Suprapubic skin (tissue), 4 donors: Measurements from ENCODE around the gene FBXL19. TPM values are rescaled to one million over a fixed set of nuclear protein-coding genes. Genes with fewer than 3 reads are reported as not detected.

Experiments
- DNase-seq, 2 donors: peaks; one replicate each; pipeline ENCODE4 v3.0.0-alpha.2; 2019; ENCODE audit warnings: low spot score in 2 of 2
- H3K27ac ChIP-seq: fragments of 200-600 bp; sonication (generic); one replicate; pipeline ENCODE4 v1.5.1; 2019
- H3K27me3 ChIP-seq: fragments of 200-600 bp; sonication (generic); one replicate; pipeline ENCODE4 v1.5.1; 2019
- H3K36me3 ChIP-seq: fragments of 200-600 bp; sonication (generic); one replicate; pipeline ENCODE4 v1.5.1; 2019
- H3K4me1 ChIP-seq: fragments of 200-600 bp; sonication (generic); one replicate; pipeline ENCODE4 v1.5.1; 2019
- H3K4me3 ChIP-seq: fragments of 200-600 bp; sonication (generic); one replicate; pipeline ENCODE4 v1.5.1; 2019; ENCODE audit warnings: mild to moderate bottlenecking
- H3K9me3 ChIP-seq: fragments of 200-600 bp; sonication (generic); one replicate; pipeline ENCODE4 v1.5.1; 2019
- EP300 ChIP-seq: sonication (generic); formaldehyde crosslinking; IDR thresholded peaks from one replicate; pipeline ENCODE4 v1.6.1; 2017; ENCODE audit warnings: antibody characterized with exemption
- POLR2A ChIP-seq, 2 donors: fragments of 450-650 bp; IDR thresholded peaks; one replicate each; pipeline ENCODE4 v1.6.1; 2017; ENCODE audit warnings: antibody characterized with exemption in 2 of 2, mild to moderate bottlenecking in 2 of 2, moderate library complexity in 2 of 2
- POLR2AphosphoS5 ChIP-seq, 3 donors: sonication (generic); formaldehyde crosslinking; IDR thresholded peaks; one replicate each; pipeline ENCODE4 v1.6.1; 2017; ENCODE audit warnings: antibody characterized with exemption in 3 of 3
- WGBS: methylation state at CpG from one replicate; pipeline ENCODE4 v1.1.5; 2018; 5-methylcytosine and 5-hydroxymethylcytosine counted together
- total RNA-seq, 4 donors: library from RNA; depleted of rRNA; stranded (reverse); fragments of >200 nt; gene quantifications; one replicate each; pipeline ENCODE4 v1.1.0, GENCODE V29; 2016
- TF ChIP-seq, protein P1 (sequence below), 2 donors: fragments of 200-600 bp in 1 of 2; fragments of 450-650 bp in 1 of 2; sonication (generic) in 1 of 2; IDR thresholded peaks; one replicate each; pipeline ENCODE4 v1.5.1; 2016 to 2019; ENCODE audit warnings: antibody characterized with exemption in 2 of 2, mild to moderate bottlenecking in 1 of 2, moderate library complexity in 1 of 2

Gene FBXL19
- total RNA-seq, 4 donors from 2014 or later, result 21.7 to 28.7 (median 24.5) TPM

DNA sequence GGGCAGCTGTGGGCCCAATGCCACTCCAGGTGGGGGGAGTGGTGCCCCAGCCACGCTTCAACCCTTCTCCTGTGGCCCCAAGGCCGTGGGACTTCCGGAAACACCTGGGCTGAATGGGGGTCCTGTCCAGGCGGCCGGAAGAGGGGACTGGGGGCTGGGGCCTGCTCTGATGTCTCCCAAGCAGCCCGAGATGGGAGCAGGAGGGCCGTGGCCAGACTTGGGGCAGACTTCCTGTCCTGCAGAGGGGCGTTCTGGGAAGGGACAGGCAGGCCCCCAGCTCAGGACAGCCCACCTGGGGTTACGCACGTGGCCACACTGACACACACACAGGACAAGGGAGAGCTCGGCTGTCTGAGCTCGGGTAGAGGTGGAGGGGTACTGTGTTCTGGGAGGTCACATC is 66.7 kb downstream of the FBXL19 start:
- Histone ChIP-seq H3K27ac (no peak overlapping the region), H3K9me3 (no peaks in the 10 kb centered on the region), H3K4me3 (no peak overlapping the region), H3K4me1 (peaks cover 15% of the 10 kb centered on the region), H3K36me3 (peaks cover 11% of the 10 kb centered on the region), H3K27me3 (no peaks in the 10 kb centered on the region)
- DNase-seq, result peak in 1 of 2 donors; percentile 49
- TF ChIP-seq POLR2AphosphoS5 (IDR thresholded peaks at IDR 0.05), result no peak
- TF ChIP-seq, protein P1, sequence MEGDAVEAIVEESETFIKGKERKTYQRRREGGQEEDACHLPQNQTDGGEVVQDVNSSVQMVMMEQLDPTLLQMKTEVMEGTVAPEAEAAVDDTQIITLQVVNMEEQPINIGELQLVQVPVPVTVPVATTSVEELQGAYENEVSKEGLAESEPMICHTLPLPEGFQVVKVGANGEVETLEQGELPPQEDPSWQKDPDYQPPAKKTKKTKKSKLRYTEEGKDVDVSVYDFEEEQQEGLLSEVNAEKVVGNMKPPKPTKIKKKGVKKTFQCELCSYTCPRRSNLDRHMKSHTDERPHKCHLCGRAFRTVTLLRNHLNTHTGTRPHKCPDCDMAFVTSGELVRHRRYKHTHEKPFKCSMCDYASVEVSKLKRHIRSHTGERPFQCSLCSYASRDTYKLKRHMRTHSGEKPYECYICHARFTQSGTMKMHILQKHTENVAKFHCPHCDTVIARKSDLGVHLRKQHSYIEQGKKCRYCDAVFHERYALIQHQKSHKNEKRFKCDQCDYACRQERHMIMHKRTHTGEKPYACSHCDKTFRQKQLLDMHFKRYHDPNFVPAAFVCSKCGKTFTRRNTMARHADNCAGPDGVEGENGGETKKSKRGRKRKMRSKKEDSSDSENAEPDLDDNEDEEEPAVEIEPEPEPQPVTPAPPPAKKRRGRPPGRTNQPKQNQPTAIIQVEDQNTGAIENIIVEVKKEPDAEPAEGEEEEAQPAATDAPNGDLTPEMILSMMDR (IDR thresholded peaks at IDR 0.05), result no peak
- no peak for TF ChIP-seq POLR2A (IDR thresholded peaks at IDR 0.05)
- no peak for TF ChIP-seq EP300
- 75% methylated on average over 12 of the region's 12 CpGs for WGBS

DNA sequence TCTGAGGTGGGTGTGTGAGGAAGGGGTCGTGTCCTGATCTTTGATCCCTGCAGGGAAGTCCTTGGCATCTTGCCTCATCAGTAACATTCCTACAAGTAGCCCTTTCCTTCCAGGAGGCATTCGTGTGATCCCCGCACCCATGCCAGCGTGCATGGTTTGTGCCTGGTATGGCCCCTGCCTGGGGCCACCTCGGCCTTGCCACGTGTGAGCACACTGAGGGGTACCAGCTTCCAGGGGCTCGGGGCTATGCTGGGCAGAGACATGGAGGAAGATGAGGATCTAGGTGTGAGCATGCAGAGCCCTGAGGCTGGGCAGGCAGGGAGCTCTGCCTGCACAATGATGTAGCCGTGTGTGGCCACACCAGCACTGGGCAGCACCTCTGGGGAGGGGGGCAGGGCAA is 67.7 kb downstream of the FBXL19 start:
- Histone ChIP-seq H3K4me3 (no peak overlapping the region), H3K9me3 (no peaks in the 10 kb centered on the region), H3K36me3 (peaks cover 11% of the 10 kb centered on the region), H3K27ac (no peak overlapping the region), H3K4me1 (peaks cover 5% of the 10 kb centered on the region), H3K27me3 (no peaks in the 10 kb centered on the region)
- WGBS, result 73% methylated on average over 7 of the region's 8 CpGs
- DNase-seq, result peak in 1 of 2 donors; percentile 48
- TF ChIP-seq, protein P1 (IDR thresholded peaks at IDR 0.05), result no peak
- TF ChIP-seq POLR2AphosphoS5 (IDR thresholded peaks at IDR 0.05), result no peak

- H3K27me3 ChIP-seq, result no peaks in the 10 kb centered on the region
- WGBS, result 69% methylated on average over 6 of the region's 21 CpGs
- peaks cover 9% of the 10 kb centered on the region for H3K4me1 ChIP-seq
- no peak overlapping the region for H3K4me3 ChIP-seq
- TF ChIP-seq POLR2A (IDR thresholded peaks at IDR 0.05) (no peak), EP300 (no peak), POLR2AphosphoS5 (IDR thresholded peaks at IDR 0.05) (no peak)
- TF ChIP-seq, protein P1 (IDR thresholded peaks at IDR 0.05), result no peak
- no peaks in the 10 kb centered on the region for H3K9me3 ChIP-seq
- H3K36me3 ChIP-seq, result peaks cover 11% of the 10 kb centered on the region
- H3K27ac ChIP-seq, result no peak overlapping the region
- DNase-seq, result no peak
Measured at GRCh38 chr16:30992276-30992780, 69.0 kb downstream of the FBXL19 start.

DNA sequence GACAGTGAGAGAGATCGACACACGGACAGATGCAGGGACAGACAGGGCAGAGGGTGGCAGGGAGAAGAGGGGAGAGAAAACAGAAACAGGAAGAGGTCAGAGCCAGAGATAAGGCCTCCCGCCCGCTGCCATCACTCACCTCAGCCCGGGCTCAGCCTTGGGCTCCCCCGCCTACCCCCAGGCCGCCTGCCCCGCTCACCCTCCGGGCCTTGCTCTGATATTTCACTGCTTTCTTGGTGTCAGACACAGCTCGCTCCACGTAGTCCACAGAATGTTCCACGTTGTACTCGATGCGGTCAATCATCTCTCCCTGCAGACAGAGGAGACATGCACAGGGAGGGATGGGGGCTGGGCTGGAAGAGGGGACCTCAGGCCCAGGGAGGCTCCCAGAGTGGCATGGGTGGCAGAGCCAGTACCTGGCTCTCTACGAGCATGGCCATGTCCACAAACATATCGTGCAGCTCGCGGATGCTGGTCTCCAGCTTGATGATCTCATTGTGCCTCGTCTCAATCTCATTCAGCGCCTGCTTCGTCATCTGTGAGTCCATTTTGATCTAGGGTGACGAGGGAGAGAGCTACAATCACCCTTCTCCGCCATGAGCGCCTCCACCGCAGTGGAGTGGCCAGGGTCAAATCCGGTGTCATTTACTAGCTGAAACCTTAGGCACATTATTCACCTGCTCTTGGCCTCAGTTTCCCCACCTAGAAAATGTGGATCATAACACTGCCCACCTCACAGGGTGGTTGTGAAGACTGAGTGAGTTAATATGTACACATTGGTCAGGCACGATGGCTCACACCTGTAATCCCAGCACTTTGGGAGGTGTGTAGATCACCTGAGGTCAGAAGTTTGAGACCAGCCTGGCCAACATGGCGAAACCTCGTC is 69.8 kb downstream of the FBXL19 start:
- H3K9me3 ChIP-seq, result no peaks in the 10 kb centered on the region
- no peaks in the 10 kb centered on the region for H3K27me3 ChIP-seq
- peaks cover 18% of the 10 kb centered on the region for H3K4me1 ChIP-seq
- 86% methylated on average over 29 of the region's 29 CpGs for WGBS
- H3K36me3 ChIP-seq, result peaks cover 6% of the 10 kb centered on the region
- no peak overlapping the region for H3K27ac ChIP-seq
- TF ChIP-seq, protein P1 (IDR thresholded peaks at IDR 0.05), result no peak
- no peak for TF ChIP-seq POLR2AphosphoS5 (IDR thresholded peaks at IDR 0.05)
- TF ChIP-seq EP300, result no peak
- no peak for TF ChIP-seq POLR2A (IDR thresholded peaks at IDR 0.05)
- no peak for DNase-seq
- H3K4me3 ChIP-seq, result no peak overlapping the region

- no peaks in the 10 kb centered on the region for H3K36me3 ChIP-seq
- TF ChIP-seq, protein P1 (IDR thresholded peaks at IDR 0.05), result no peak
- TF ChIP-seq EP300 (no peak), POLR2A (IDR thresholded peaks at IDR 0.05) (no peak)
- no peak for DNase-seq
- peaks cover 32% of the 10 kb centered on the region for H3K4me1 ChIP-seq
- no peaks in the 10 kb centered on the region for H3K9me3 ChIP-seq
- WGBS, result 72% methylated on average over 11 of the region's 11 CpGs
- H3K27ac ChIP-seq, result no peak overlapping the region
- H3K4me3 ChIP-seq, result no peak overlapping the region
- H3K27me3 ChIP-seq, result no peaks in the 10 kb centered on the region
Measured at GRCh38 chr16:30995927-30996323, 72.6 kb downstream of the FBXL19 start.
